ENCODE measurements around the gene EBI3.
"Not testable (repeated sequence)": the region's sequence is repeated elsewhere in the genome, so short reads cannot be mapped to it uniquely, and the experiment has no call there.

The EBI3 gene

DNA sequence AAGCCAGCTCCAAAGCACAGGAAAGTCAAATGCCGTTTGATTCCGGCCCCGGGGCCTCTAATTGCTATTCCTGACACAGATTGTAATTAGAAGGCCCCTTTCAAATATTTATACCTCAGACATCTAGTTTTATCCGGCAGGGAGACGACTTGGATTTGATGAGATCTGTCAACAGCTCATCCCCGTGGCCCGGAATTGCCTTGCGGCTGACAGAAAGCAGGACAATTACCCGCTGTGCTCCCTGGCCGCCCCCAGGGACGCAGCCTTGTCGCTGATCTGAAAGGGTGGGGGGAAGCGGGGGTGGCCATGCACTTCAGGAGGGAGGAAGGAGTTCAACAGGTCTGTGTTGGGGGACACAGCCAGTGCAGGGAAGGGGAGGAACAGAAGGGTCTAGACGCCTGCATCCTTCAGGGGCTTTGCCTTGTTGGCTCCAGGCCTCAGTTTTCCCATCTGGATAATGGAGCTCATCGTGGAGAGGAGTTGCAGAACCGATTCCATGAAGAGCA, 47.9 kb downstream of the EBI3 start:
- DNase-seq (ENCODE audit: low read depth in 2 of 2, low spot score in 1 of 2), result no peak

DNA sequence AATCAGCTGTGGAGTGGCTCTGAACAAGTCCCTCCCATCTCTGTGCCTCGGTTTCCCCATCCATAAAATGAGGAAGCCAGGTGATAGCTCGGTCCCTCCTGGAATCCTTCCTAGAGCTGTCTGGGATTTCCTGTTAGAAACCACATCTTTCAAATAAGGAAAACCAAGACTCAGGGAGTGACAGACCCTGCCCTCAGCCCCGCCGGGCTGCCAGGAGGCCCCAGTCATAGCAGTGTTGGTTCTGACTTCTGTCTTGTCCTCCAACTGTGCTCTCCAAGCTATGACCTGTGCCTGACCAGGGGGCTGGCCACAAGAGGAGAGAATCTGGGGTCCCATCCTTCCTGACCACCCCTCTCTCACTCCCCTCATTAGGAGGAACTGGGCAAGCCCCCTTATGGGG, 48.7 kb downstream of the EBI3 start:
- no peak for DNase-seq (ENCODE audit: low read depth in 2 of 2, low spot score in 1 of 2)

DNA sequence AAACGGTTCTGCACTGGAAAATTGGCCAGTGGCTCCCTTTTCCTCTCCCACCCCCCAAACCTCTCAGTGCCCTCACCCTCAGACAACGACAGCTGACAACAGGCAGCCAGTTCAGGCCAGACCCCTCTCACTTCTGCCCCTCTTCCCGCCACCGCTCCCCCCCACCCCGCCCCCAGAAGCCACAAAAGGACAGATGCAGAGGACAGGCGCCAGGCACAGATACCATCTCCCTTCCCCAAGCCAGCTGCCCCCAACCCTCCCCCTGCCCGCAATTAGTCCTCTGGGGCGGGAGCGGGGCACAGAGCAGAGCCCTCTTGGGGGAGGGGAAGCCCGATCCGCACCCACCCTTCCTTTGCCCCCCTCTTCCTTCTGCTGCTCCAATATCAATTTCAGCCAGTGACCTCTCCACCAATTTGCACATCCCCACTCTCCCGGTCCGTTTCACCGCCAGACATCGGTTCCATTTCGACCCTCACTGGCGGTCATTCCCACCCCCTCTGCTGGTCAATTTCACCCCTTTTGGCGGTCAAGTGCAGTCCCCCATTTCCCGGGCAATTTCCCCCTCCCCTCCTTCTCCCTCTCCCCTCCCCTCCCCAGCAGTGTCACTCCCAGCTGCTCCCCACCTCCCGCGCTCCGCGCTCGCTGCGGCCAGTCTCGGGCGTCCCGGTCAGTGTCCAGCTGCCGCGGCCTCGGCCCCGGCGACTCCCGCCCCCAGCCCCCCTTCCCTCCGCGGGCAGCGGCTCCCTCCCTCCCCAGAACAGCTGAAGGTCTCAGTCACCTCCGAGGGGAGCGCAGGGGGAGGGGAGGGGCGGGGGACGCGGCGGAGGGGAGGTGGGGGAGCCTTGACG, 49.3 kb downstream of the EBI3 start, which contains the start of gene SHD:
SHD (plus strand) TSS at position 848 of the 848 bp plus-strand sequence. CDS start 798 bp downstream, outside the sequence.
- no peak for DNase-seq (ENCODE audit: low read depth in 2 of 2, low spot score in 1 of 2)

DNA sequence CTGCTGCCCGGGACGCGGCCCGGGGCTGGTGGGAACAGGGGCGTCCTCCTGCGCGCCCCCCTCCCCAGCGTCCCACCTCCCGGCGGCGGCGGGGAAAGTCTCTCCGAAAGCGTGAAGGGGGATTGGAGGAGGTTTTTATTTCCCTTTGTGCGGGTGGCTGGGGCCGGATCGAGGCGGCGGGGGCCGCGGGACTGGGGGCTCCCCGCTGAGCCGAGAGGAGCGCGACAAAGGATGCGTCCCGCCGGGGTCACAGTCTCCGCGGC, 49.9 kb downstream of the EBI3 start:
- no peak for DNase-seq (ENCODE audit: low read depth in 2 of 2, low spot score in 1 of 2)

DNA sequence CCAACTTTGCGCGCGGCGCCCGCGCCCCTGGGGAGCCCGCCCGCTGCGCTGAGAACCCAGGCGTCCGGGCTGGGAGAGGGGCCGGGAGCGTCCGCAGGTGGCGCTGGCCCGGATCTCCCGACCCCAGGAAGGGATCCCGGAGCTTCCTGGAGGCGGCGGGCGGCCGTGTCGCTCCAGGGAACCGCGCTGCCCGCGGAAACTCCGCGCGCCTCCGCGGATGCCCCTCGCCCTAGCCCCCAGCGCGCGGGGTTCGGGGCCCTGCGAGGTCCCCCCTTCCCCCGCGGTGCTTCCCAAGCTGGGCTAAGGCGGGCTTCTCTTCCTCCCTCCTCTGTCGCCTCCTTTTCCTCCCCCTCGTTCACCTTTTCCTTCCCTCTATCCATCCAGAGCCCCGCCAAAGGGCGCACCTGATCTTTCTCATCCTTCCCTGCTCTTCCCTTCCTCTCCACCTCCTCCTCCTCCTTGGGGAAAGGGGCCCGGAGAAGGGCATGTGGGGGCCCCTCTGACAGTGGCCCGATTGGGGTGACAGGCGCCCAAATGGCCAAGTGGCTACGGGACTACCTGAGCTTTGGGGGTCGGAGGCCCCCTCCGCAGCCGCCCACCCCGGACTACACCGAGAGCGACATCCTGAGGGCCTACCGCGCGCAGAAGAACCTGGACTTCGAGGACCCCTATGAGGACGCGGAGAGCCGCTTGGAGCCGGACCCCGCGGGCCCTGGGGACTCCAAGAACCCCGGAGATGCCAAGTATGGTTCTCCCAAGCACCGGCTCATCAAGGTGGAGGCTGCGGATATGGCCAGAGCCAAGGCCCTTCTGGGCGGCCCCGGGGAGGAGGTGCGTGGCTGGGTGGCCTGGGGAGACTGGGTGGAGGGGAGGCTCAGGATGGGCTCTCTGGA, 50.5 kb downstream of the EBI3 start:
- no peak for DNase-seq (ENCODE audit: low read depth in 2 of 2, low spot score in 1 of 2)

DNA sequence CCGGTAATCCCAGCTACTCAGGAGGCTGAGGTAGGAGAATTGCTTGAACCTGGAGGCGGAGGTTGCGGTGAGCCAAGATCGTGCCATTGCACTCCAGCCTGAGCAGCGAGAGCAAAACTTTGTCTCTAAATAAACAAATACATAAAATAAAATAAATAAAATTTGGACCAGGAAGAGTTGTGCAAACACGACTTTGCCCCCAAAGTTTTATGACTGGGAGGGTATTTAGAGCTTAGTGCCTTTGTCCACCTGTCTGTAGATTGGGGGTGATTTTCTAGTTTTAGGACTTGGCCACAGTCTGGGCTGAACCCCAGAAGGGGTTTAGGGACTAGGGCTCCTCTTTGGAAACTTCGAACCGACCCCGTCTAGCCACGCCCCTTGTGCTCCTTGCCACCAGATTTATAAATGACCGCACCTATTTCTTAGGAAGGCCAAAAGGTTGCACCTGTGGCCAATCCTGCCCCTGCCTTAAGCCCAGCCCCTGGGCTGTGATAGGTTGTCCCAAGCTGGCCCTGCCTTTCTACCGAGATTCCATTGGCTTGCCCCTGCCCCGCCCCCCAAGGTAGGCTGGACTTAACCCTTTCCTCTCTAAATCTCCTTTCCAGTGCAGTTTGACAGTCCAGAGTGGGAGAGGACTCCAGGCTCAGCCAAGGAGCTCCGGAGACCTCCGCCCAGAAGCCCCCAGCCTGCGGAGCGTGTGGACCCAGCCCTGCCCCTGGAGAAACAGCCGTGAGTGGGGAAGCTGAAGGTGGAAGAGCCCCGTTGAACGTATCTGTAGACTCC, 55.0 kb downstream of the EBI3 start:
- no peak for DNase-seq (ENCODE audit: low read depth in 2 of 2, low spot score in 1 of 2)

DNA sequence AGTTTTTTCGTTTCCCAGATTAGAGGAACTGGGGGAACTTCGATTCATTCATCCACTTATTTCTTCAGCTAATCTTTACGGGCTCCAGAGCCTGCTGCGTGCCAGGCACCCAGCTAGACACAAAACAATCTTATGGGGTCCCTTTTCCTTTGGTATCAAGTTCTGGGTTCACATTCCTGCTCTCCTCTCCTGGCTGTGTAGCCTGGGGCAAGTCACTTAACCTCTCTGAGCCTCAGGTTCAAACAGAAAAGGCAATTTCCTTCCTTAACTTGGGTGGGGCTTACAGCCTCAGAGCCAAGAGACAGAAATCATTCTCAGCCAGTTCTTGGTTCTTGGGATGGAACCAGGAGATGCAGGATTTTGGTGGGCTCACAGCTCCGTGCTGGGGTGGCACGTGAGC, 55.7 kb downstream of the EBI3 start:
- DNase-seq (ENCODE audit: low read depth in 2 of 2, low spot score in 1 of 2), result no peak

DNA sequence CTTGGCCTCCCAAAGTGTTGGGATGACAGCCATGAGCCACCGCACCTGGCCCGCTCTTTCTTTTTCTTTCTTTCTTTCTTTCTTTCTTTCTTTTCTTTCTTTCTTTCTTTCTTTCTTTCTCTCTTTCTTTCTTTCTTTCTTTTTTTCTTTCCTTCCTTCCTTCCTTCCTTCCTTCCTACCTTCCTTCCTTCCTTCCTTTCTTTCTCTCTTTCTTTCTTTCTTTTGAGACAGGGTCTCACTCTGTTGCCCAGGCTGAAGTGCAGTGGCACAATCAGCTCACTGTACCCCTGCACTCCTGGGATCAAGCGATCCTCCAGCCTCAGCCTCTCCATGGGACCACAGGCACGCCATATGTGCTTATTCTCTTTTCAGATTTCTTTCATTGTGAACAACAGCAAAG, 56.8 kb downstream of the EBI3 start:
- DNase-seq (ENCODE audit: low read depth in 2 of 2, low spot score in 1 of 2), result not testable (repeated sequence)

Measured in stimulated activated CD8-positive, alpha-beta memory T cell treated with anti-CD3 and anti-CD28 coated beads, Interleukin-4, amount 100 ng/mL, for 4 hours (primary cell).